Gastroesophageal sphincter (tissue), 3 donors: ENCODE data around the gene UBE2M.

Experiments
- POLR2A ChIP-seq, 2 donors: fragments of 450-650 bp; IDR thresholded peaks; one replicate each; pipeline ENCODE4 v1.6.1; 2017; ENCODE audit warnings: antibody characterized with exemption in 2 of 2, mild to moderate bottlenecking in 2 of 2, moderate library complexity in 1 of 2
- POLR2AphosphoS5 ChIP-seq: sonication (generic); formaldehyde crosslinking; IDR thresholded peaks from one replicate; pipeline ENCODE4 v1.6.1; 2017; ENCODE audit warnings: antibody characterized with exemption
- TF ChIP-seq, protein P1 (sequence below), 4 experiments: fragments of 200-600 bp in 2 of 4; fragments of 450-650 bp in 2 of 4; sonication (generic) in 1 of 4; IDR thresholded peaks; one replicate each; pipeline ENCODE4 v1.5.1; 2017 to 2019; ENCODE audit warnings: antibody characterized with exemption in 4 of 4, mild to moderate bottlenecking in 2 of 4, moderate library complexity in 2 of 4

DNA sequence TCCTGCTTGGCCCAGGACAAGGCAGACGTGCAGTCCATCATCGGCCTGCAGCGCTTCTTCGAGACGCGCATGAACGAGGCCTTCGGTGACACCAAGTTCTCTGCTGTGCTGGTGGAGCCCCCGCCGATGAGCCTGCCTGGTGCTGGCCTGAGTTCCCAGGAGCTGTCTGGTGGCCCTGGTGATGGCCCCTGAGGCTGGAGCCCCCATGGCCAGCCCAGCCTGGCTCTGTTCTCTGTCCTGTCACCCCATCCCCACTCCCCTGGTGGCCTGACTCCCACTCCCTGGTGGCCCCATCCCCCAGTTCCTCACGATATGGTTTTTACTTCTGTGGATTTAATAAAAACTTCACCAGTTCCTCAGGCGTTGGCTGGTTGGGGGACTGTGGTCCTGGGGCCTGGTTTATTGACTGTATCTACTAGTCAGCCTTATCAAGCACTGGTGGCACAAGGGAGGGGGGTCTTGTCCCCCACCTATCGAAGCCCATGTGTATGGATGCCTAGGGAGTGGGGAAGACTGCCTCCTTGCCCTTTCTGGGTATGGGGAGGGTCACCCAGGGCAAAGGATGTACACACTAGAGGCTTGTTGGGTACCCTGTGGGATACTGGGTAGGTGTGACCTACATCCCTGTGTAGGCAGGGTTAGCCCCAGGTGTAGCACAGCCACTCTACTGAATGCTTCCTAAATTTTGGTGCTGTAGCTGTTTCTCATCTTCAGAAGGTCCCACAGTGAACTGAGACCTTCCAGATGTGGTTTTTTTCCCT lies 7.9 kb downstream of the UBE2M start:
- TF ChIP-seq, protein P1, sequence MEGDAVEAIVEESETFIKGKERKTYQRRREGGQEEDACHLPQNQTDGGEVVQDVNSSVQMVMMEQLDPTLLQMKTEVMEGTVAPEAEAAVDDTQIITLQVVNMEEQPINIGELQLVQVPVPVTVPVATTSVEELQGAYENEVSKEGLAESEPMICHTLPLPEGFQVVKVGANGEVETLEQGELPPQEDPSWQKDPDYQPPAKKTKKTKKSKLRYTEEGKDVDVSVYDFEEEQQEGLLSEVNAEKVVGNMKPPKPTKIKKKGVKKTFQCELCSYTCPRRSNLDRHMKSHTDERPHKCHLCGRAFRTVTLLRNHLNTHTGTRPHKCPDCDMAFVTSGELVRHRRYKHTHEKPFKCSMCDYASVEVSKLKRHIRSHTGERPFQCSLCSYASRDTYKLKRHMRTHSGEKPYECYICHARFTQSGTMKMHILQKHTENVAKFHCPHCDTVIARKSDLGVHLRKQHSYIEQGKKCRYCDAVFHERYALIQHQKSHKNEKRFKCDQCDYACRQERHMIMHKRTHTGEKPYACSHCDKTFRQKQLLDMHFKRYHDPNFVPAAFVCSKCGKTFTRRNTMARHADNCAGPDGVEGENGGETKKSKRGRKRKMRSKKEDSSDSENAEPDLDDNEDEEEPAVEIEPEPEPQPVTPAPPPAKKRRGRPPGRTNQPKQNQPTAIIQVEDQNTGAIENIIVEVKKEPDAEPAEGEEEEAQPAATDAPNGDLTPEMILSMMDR (IDR thresholded peaks at IDR 0.05): no peak
- TF ChIP-seq POLR2A (IDR thresholded peaks at IDR 0.05) (no peak), POLR2AphosphoS5 (no peak)
